T-helper 2 cell (primary cell): ENCODE measurements around the gene POLN.

ENCODE experiments used
- DNase-seq, 5 experiments: peaks; one replicate each; pipeline versions ENCODE4 v3.0.0 to v3.0.0-alpha.2; 2012 to 2022

Gene POLN

GRCh38 chr4:2058264-2059045 is 183.5 kb downstream of the POLN start:
- no peak for DNase-seq

- DNase-seq = no peak
These were observed 184.4 kb downstream of the POLN start for GRCh38 chr4:2057382-2058065.

GRCh38 chr4:2054217-2054616 is 187.7 kb downstream of the POLN start:
- no peak for DNase-seq

GRCh38 chr4:2051086-2051485 is 190.8 kb downstream of the POLN start:
- DNase-seq = no peak

DNA sequence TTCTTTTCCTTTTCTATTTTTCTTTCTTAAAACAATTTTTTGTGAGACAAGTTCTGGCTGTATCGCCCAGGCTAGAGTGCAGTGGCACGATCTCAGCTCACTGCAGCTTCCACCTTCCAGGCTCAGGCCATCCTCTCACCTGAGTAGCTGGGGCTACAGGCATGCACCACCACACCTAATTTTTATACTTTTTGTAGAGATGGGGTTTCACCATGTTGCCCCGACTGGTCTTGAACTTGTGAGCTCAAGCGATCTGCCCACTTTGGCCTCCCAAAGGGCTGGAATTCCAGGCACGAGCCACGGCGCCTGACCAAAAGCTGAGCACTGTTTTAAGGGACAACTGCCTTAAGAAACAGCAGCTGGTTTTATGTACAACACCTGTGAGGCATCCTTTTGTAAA is 192.1 kb downstream of the POLN start:
- DNase-seq = no peak

GRCh38 chr4:2049381-2049780 is 192.5 kb downstream of the POLN start:
- DNase-seq = no peak

DNA sequence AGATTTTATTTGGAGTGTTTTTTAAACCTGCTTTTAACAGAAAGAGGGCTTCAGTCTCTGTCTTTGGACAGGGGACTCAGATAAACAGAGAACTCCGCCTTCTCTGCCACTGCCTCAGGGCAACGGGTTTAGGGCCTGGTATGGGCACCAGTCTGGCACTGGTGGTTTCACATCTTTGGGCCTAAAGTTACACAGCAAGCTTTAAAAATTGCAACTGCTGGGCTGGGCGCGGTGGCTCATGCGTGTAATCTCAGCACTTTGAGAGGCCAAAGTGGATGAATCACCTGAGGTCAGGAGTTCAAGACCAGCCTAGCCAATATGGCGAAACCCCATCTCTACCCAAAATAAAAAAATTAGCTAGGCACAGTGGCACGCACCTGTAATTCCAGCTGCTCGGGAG is 193.1 kb downstream of the POLN start:
- DNase-seq = no peak

DNA sequence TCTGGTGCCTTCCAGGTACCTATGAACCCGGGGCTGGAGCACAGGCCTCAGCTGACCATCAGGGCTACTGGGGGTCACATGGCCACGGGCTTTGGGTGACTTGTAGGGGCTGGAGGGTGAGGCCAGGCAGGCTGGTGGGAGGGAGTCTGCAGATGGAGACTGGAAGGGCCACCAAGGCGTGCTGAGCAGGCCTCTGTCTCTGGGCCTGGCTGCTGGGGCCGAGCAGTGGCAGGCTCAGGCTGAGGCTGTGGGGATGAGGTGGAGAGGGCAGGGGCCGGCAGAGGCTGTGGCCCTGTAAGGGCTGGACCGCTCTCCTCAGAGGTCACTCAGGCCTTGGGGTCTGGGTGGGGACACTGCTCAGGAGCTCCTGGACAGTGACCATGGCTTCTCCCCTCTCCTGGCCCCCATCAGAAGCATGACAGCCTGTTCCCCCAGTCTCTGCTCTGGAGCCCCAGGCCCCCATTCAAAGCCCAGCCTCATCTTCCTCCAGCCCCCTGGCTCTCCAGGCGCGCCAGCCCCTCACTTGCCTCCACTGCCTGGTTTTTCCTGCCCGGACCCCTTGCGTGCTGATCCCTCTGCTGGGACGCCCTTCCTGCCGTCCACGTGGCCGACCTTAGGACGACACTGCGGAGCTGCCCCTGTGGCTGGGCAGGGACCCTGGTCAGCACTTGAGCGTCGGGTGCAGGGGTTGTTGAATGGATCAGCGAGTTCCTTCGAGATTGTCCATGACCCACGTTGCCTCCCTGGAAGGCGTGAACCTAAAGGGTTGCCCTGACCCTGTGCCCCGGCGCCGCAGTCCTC is 193.9 kb downstream of the POLN start:
- no peak for DNase-seq

GRCh38 chr4:2047031-2047660 is 194.8 kb downstream of the POLN start:
- no peak for DNase-seq

DNA sequence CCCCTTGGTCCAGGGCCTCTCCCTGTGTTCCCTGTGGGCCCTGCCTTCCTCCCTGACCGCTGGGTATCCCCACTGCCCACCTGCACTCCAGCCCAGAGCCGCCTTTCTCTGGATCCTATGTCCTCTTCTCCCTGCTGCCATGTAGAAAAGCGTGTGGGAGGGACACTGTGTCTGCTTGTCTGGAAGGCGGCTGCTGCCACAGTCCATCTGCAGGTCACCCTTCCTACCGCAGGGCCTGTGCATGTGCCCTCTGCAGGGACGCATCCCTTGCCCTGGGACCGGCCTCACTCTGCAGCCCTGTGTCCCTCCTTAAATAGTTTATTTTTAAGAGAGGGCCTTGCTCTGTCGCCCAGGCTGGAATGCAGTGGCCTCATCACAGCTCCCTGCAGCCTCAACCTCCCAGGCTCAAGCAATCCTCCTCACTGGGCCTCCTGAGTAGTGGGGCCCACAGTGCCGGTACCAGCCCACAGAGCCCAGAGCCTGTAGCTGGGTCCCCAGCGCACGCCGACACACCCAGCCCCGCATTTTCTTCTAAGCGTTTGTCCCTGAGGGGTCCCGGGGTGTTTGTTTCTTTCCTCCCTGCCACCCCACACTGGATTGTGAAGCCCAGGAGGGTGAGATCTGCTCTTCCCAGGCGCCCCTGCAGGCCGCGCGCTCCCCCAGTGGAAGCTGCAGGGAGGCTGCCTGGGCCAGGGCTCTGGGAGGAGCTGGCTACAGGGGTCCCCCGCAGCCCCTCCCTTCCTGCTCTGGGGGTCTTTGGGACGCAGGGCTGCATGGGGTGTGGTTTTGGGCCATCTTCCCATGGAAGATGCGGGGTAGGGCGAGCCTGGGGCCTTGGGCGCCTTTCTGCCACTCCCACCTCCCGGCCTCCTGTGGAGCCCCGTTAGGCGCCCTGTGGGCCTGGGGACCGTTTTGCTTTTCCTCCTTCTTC is 195.6 kb downstream of the POLN start:
- no peak for DNase-seq

GRCh38 chr4:2045518-2045951 is 196.4 kb downstream of the POLN start:
- no peak for DNase-seq

DNA sequence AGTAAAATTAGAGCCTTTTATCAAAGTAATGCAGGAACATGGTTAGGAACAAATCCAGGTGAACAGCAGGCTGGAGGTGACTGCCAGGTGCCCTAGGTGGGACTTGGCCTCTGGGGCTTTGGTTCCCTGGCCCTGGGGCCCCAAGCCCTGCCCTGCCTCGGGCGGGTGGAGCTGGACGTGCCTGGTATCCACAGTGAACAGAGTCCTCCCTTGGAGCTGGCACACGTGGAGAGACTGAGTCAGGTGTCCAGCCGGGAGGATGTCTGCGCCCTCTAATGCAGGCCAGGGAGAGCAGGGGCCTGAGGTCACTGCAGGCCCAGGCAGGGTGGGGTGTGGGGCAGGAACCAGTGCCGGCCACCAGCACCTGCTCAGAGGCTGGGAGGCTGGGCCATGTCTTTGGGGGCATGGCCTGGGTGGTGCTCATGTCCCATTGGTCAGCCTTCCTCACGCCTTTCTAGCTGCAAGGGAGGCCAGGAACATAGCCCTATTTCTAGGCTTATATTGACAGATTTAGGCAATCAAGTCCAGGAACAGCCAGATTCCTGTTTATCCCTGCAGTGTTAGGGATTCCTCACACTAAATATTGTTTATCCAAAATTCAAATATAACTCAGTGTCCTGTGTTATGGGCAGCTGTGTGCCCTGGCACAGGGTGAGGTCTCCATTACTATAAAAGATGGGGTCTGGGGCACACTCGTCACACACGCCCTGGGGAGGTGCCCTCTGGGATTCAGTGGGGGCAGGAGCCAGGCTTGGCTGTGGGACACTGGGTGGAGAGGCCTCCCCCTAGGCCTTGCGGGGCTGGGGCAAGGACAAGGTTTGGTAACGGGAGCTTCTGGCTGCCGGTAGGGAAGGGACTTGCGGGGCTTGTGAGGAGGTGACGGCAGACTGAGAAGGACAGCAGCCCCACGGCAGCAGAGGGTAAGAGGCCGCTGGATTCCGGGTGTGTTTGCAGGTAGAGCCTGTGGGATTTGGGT is 197.1 kb downstream of the POLN start:
- DNase-seq = no peak

DNA sequence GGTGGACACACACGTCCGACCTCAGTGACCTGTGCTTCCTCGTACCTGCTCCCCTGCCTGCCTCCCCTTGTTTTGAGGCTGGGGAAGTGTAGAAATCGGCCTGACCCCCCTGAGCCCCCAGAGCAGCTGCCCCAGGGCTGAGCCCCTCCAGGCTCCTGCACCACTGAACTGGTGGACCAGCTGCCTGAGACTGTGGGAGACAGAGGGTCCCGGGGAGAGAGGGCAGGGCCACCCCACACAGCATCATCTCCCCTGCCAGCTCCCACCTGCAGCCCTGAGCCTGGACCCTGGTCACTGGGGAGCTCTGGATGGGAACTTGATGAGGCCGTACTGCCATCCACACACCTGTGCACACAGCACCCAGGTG is 197.8 kb downstream of the POLN start:
- no peak for DNase-seq

GRCh38 chr4:2043396-2044118 is 198.4 kb downstream of the POLN start:
- no peak for DNase-seq

- DNase-seq = no peak
These were observed 198.9 kb downstream of the POLN start for GRCh38 chr4:2042947-2043395.

GRCh38 chr4:2042204-2042946 is 199.5 kb downstream of the POLN start:
- peak in 3 of 5 experiments; percentile 23 to 52 (median 33) for DNase-seq

DNA sequence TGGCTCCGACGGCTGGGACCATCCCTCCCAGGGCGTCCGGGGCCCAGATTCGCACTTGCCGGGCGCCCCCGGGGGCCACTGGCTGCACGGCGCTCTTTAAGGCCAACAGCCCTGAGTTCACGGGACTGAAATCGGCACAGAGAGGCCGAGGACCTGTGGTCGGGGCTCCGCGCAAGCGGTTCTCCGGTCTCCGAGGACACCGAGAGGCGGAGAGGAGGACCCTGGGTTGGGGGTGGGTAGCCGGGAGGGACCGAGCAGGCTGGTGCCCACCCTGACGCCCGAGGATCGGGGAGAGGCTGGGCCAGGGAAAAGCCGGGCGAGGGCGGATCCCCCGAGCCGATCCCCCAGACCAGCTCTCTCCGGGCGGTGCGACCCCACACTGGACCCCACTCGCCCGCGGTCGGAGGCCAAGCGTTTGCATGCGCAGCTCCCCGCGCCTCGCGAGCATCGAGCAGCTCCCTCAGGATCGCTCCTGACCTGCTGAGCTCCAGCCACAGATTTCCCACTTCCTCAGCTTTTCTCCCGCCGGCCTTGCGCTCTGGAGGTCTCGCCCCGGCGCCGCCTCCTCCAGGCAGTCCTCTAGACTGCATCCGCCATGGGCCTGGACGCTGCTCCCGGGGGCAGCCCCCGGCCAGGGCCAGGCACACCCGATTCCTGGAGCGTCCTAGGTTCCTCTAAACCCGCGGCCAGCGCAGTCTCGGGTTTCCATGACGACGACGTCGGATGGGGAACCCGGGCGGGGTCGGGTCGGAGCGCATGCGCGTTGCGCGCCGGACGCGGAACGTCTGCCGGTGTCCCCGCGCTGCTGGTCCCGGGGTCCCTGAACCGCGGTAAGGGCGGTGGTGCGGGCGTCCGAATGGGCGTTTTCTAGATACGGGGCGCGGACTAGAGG is 200.4 kb downstream of the POLN start:
- peak; percentile 56 to 83 (median 71) for DNase-seq
